Measurements from ENCODE around the gene FOXQ1. TPM values are rescaled to one million over a fixed set of nuclear protein-coding genes. Genes with fewer than 3 reads are reported as not detected.

Gene FOXQ1
- total and polyA plus RNA-seq, 2 of the 13 experiments (the other 11 are each of a cell fraction or from before 2014, with no cell fraction given): 35.2 to 39.8 TPM

- TF ChIP-seq PRDM10 (CRISPR knock-in tag; IDR thresholded peaks at IDR 0.05; ENCODE audit: low read depth) (peak; percentile 29; the same call in 1 of the 2 replicates), ZNF768 (CRISPR knock-in tag; IDR thresholded peaks at IDR 0.05) (no peak), ZNF556 (CRISPR knock-in tag; IDR thresholded peaks at IDR 0.05; ENCODE audit: borderline replicate concordance) (peak; percentile 41; the same call in 1 of the 2 replicates), ZNF33A (CRISPR knock-in tag; IDR thresholded peaks at IDR 0.05; ENCODE audit: borderline replicate concordance) (no peak), SP1 (IDR thresholded peaks at IDR 0.05) (no peak), SP1 (CRISPR knock-in tag; IDR thresholded peaks at IDR 0.05) (0 out of 2 replicates have a peak, but pooled peaks have one; percentile 13), KLF6 (CRISPR knock-in tag; IDR thresholded peaks at IDR 0.05) (peak; percentile 75; the same call in 1 of the 2 replicates), ETV5 (CRISPR knock-in tag; IDR thresholded peaks at IDR 0.05; ENCODE audit: borderline replicate concordance) (peak; percentile 9; the same call in 1 of the 2 replicates), CEBPG (CRISPR knock-in tag; IDR thresholded peaks at IDR 0.05) (peak; percentile 60; the same call in 1 of the 2 replicates), KLF9 (CRISPR knock-in tag; IDR thresholded peaks at IDR 0.05; ENCODE audit: low read depth) (0 out of 2 replicates have a peak, but pooled peaks have one; percentile 47), NONO (IDR thresholded peaks at IDR 0.05) (no peak), NONO (CRISPR knock-in tag; conservative IDR thresholded peaks at IDR 0.05) (0 out of 2 replicates have a peak, but pooled peaks have one; percentile 32), ZBTB49 (CRISPR knock-in tag; IDR thresholded peaks at IDR 0.05; ENCODE audit: borderline replicate concordance) (no peak), SMAD1 (CRISPR knock-in tag; IDR thresholded peaks at IDR 0.05; ENCODE audit: borderline replicate concordance, low read depth) (0 out of 2 replicates have a peak, but pooled peaks have one; percentile 4), FOXK1 (CRISPR knock-in tag; IDR thresholded peaks at IDR 0.05; ENCODE audit: borderline replicate concordance, low read depth) (peak; percentile 56; the same call in 1 of the 2 replicates)
- TF ChIP-seq, protein P1, sequence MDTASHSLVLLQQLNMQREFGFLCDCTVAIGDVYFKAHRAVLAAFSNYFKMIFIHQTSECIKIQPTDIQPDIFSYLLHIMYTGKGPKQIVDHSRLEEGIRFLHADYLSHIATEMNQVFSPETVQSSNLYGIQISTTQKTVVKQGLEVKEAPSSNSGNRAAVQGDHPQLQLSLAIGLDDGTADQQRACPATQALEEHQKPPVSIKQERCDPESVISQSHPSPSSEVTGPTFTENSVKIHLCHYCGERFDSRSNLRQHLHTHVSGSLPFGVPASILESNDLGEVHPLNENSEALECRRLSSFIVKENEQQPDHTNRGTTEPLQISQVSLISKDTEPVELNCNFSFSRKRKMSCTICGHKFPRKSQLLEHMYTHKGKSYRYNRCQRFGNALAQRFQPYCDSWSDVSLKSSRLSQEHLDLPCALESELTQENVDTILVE (CRISPR knock-in tag; IDR thresholded peaks at IDR 0.05): peak; percentile 66; the same call in 1 of the 2 replicates
- TF ChIP-seq, protein P2, sequence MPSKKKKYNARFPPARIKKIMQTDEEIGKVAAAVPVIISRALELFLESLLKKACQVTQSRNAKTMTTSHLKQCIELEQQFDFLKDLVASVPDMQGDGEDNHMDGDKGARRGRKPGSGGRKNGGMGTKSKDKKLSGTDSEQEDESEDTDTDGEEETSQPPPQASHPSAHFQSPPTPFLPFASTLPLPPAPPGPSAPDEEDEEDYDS (CRISPR knock-in tag; IDR thresholded peaks at IDR 0.05): peak; percentile 40; the same call in 1 of the 2 replicates
- TF ChIP-seq, protein P3, sequence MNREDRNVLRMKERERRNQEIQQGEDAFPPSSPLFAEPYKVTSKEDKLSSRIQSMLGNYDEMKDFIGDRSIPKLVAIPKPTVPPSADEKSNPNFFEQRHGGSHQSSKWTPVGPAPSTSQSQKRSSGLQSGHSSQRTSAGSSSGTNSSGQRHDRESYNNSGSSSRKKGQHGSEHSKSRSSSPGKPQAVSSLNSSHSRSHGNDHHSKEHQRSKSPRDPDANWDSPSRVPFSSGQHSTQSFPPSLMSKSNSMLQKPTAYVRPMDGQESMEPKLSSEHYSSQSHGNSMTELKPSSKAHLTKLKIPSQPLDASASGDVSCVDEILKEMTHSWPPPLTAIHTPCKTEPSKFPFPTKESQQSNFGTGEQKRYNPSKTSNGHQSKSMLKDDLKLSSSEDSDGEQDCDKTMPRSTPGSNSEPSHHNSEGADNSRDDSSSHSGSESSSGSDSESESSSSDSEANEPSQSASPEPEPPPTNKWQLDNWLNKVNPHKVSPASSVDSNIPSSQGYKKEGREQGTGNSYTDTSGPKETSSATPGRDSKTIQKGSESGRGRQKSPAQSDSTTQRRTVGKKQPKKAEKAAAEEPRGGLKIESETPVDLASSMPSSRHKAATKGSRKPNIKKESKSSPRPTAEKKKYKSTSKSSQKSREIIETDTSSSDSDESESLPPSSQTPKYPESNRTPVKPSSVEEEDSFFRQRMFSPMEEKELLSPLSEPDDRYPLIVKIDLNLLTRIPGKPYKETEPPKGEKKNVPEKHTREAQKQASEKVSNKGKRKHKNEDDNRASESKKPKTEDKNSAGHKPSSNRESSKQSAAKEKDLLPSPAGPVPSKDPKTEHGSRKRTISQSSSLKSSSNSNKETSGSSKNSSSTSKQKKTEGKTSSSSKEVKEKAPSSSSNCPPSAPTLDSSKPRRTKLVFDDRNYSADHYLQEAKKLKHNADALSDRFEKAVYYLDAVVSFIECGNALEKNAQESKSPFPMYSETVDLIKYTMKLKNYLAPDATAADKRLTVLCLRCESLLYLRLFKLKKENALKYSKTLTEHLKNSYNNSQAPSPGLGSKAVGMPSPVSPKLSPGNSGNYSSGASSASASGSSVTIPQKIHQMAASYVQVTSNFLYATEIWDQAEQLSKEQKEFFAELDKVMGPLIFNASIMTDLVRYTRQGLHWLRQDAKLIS (CRISPR knock-in tag; IDR thresholded peaks at IDR 0.05): no peak
Observed at GRCh38 chr6:1336246-1336843, 24.4 kb downstream of the FOXQ1 start (continued).
